Activated T-helper 9 cell treated with anti-CD3 and anti-CD28 coated beads, Interleukin-2, amount 50 U/mL, for 16 hours (primary cell): ENCODE measurements around the gene SPRN.
"Not testable (repeated sequence)": the region's sequence is repeated elsewhere in the genome, so short reads cannot be mapped to it uniquely, and the experiment has no call there.

ENCODE experiments used
- DNase-seq: peaks from one replicate; pipeline ENCODE4 v3.0.0-alpha.2; 2020; ENCODE audit warnings: low read depth

Gene SPRN

GRCh38 chr10:133405272-133405671 lies 19.2 kb downstream of the SPRN start:
- no peak for DNase-seq

- DNase-seq = no peak
These were observed 20.6 kb downstream of the SPRN start for GRCh38 chr10:133403784-133404183.

GRCh38 chr10:133403359-133403758 lies 21.1 kb downstream of the SPRN start:
- no peak for DNase-seq

GRCh38 chr10:133401981-133402725 lies 22.3 kb downstream of the SPRN start:
- DNase-seq = no peak

- no peak for DNase-seq
These were observed 22.9 kb downstream of the SPRN start for GRCh38 chr10:133401500-133401899.

- no peak for DNase-seq
These were observed 23.6 kb downstream of the SPRN start for GRCh38 chr10:133400624-133401424.

GRCh38 chr10:133399123-133399601 lies 25.3 kb downstream of the SPRN start:
- no peak for DNase-seq

GRCh38 chr10:133397938-133398337 lies 26.5 kb downstream of the SPRN start:
- no peak for DNase-seq

- DNase-seq = no peak
These were observed 28.3 kb downstream of the SPRN start for GRCh38 chr10:133396035-133396624.

- DNase-seq = no peak
These were observed 29.6 kb downstream of the SPRN start for GRCh38 chr10:133394801-133395221.

- peak; percentile 92 for DNase-seq
These were observed 30.3 kb downstream of the SPRN start, which contains the start of gene MTG1 for GRCh38 chr10:133394064-133394663. MTG1 (plus strand) TSS chr10:133394157; CDS start chr10:133394221, 64 bp downstream.

GRCh38 chr10:133393401-133394063 lies 30.9 kb downstream of the SPRN start:
- no peak for DNase-seq

- no peak for DNase-seq
These were observed 32.5 kb downstream of the SPRN start for GRCh38 chr10:133391761-133392518.

GRCh38 chr10:133391249-133391635 lies 33.2 kb downstream of the SPRN start:
- no peak for DNase-seq

- no peak for DNase-seq
These were observed 33.7 kb downstream of the SPRN start for GRCh38 chr10:133390597-133391248.

GRCh38 chr10:133388973-133389818 lies 35.2 kb downstream of the SPRN start:
- DNase-seq = no peak

GRCh38 chr10:133388236-133388972 lies 36.0 kb downstream of the SPRN start:
- DNase-seq = no peak

GRCh38 chr10:133386951-133387350 lies 37.5 kb downstream of the SPRN start:
- DNase-seq = not testable (repeated sequence)

GRCh38 chr10:133385214-133385613 lies 39.2 kb downstream of the SPRN start:
- DNase-seq = no peak
